GM23248 (cell line): ENCODE measurements around the gene MINDY3. TPM values are rescaled to one million over a fixed set of nuclear protein-coding genes. Genes with fewer than 3 reads are reported as not detected.

Experiments used
- DNase-seq: peaks from one replicate; pipeline ENCODE4 v3.0.0-alpha.2; 2015
- H2AFZ ChIP-seq: fragments of 200-600 bp; sonication (generic); 2 replicates; pipeline ENCODE4 v1.6.1; 2016; ENCODE audit warnings: antibody characterized with exemption
- H3F3A ChIP-seq: fragments of 200-600 bp; sonication (generic); 2 replicates; pipeline ENCODE4 v1.6.1; 2016; ENCODE audit warnings: mild to moderate bottlenecking, antibody characterized with exemption, mixed run types; ENCODE audit not compliant: insufficient read depth
- H3K27ac ChIP-seq: fragments of 200-600 bp; sonication (generic); 2 replicates; pipeline ENCODE4 v1.5.1; 2016; ENCODE audit warnings: mild to moderate bottlenecking
- H3K27me3 ChIP-seq: fragments of 200-600 bp; sonication (generic); replicated peaks from 2 replicates; pipeline ENCODE4 v1.6.1; 2016; ENCODE audit warnings: mild to moderate bottlenecking; ENCODE audit not compliant: insufficient read depth
- H3K36me3 ChIP-seq: fragments of 200-600 bp; sonication (generic); 2 replicates; pipeline ENCODE4 v1.6.1; 2016; ENCODE audit warnings: low read depth, mild to moderate bottlenecking
- H3K4me1 ChIP-seq: fragments of 200-600 bp; sonication (generic); 2 replicates; pipeline ENCODE4 v1.6.1; 2016; ENCODE audit warnings: mild to moderate bottlenecking; ENCODE audit not compliant: insufficient read depth
- H3K4me2 ChIP-seq: fragments of 200-600 bp; sonication (generic); one replicate; pipeline ENCODE4 v1.6.1; 2016; ENCODE audit warnings: mild to moderate bottlenecking; ENCODE audit not compliant: unreplicated experiment
- H3K4me3 ChIP-seq: fragments of 200-600 bp; sonication (generic); 2 replicates; pipeline ENCODE4 v1.5.1; 2016; ENCODE audit warnings: mild to moderate bottlenecking
- H3K79me2 ChIP-seq: fragments of 200-600 bp; sonication (generic); 2 replicates; pipeline ENCODE4 v1.6.1; 2016; ENCODE audit warnings: mild to moderate bottlenecking; ENCODE audit not compliant: insufficient read depth
- H3K9ac ChIP-seq: fragments of 200-600 bp; sonication (generic); 2 replicates; pipeline ENCODE4 v1.6.1; 2016; ENCODE audit warnings: mild to moderate bottlenecking
- H3K9me2 ChIP-seq: fragments of 200-600 bp; sonication (generic); 2 replicates; pipeline ENCODE4 v1.6.1; 2016; ENCODE audit warnings: mixed run types, mild to moderate bottlenecking, moderate library complexity; ENCODE audit not compliant: insufficient read depth
- H3K9me3 ChIP-seq: fragments of 200-600 bp; sonication (generic); one replicate; pipeline ENCODE4 v1.6.1; 2017; ENCODE audit warnings: low read depth
- H4K20me1 ChIP-seq: fragments of 200-600 bp; sonication (generic); 2 replicates; pipeline ENCODE4 v1.6.0; 2016; ENCODE audit not compliant: insufficient read depth
- EZH2 ChIP-seq: fragments of 200-600 bp; sonication (generic); IDR thresholded peaks from 2 replicates; pipeline ENCODE4 v1.6.1; 2018; ENCODE audit warnings: antibody characterized with exemption, mild to moderate bottlenecking; ENCODE audit not compliant: insufficient read depth, poor library complexity, severe bottlenecking
- EZH2phosphoT487 ChIP-seq: fragments of 200-600 bp; sonication (generic); IDR thresholded peaks from 2 replicates; pipeline ENCODE4 v1.6.1; 2018; ENCODE audit warnings: antibody characterized with exemption, moderate library complexity, mild to moderate bottlenecking, low read depth; ENCODE audit not compliant: insufficient read depth
- WGBS, 2 experiments: methylation state at CpG; one replicate each; pipeline ENCODE4 v1.1.6; 2015 to 2017; ENCODE audit warnings: low lambda C conversion rate in 2 of 2, low coverage in 1 of 2; ENCODE audit errors: missing lambda C conversion rate in 2 of 2; 5-methylcytosine and 5-hydroxymethylcytosine counted together
- in situ Hi-C: fragments of 300-500 bp; cut with MboI; formaldehyde crosslinking; loops from 2 replicates; pipeline ENCODE4 v1.15.0; 2020
- polyA plus RNA-seq: library from polyadenylated mRNA; unstranded; fragments of >200 nt; fragmentation: Nextera tagmentation; extraction: Ambion mirVana; gene quantifications from 2 replicates; pipeline ENCODE4 v1.2.1, GENCODE V29; 2016
- total RNA-seq: library from RNA; depleted of rRNA; stranded (reverse); fragments of >200 nt; shearing (Covaris generic); gene quantifications from 2 replicates; pipeline ENCODE4 v1.2.3, GENCODE V29; 2014

The MINDY3 gene
- total and polyA plus RNA-seq, 2 experiments from 2014 or later: 37.2 to 43.1 TPM

DNA sequence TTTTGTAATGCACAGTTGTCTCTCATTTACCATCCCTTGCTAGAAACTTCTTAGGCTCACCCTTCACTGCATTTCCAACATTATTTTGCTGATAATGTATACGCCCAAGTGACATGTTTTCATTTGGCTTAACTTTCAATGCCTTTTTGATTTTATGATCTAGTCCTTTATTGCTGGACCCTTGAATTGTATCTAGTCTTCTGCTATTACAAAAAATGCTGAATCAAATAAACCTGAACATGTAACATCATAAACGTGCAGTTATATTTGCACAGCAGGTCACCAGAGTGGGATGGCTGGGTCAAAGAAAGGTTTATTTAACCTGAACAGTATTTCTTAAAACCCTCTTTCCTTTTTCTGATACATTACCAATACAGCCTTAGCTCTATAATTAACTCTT, 63.0 kb downstream of the MINDY3 start:
- Histone ChIP-seq H3K9ac (no peak overlapping the region), H3K9me3 (no peaks in the 10 kb centered on the region), H3K9me2 (no peaks in the 10 kb centered on the region), H3K4me2 (no peak overlapping the region), H3K36me3 (peaks cover 27% of the 10 kb centered on the region), H4K20me1 (no peaks in the 10 kb centered on the region), H2AFZ (no peak overlapping the region), H3K27ac (no peak overlapping the region), H3K79me2 (peaks cover 6% of the 10 kb centered on the region; the same call in 1 of the 2 replicates), H3K4me3 (no peak overlapping the region), H3K27me3 (no peaks in the 10 kb centered on the region), H3K4me1 (peaks cover 4% of the 10 kb centered on the region), H3F3A (peaks cover 12% of the 10 kb centered on the region)
- no peak for TF ChIP-seq EZH2phosphoT487
- TF ChIP-seq EZH2: no peak
- DNase-seq: no peak
- in situ Hi-C loops: no loop called here
- 85 to 89% methylated on average over 2 of the region's 2 CpGs for WGBS, 2 experiments

DNA sequence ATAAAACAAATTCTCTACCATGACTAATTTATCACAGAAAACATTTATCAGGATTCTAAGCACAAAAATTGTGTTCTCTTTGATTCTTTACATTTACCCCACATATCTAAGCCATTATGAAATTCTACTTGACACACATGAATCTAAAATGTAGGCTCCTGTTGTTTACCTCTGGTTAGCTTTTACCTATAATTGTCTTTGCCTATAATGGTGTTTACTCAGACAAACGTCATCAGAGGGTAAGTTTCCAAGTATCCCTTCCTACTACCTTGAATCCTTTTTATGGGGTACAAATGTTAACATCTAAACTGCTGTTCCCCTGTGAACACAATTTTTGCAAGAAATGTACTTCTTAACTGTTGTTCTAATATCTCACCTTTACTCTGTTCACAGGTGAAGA, 63.5 kb downstream of the MINDY3 start:
- Histone ChIP-seq H3K4me3 (no peak overlapping the region), H4K20me1 (no peaks in the 10 kb centered on the region), H2AFZ (no peak overlapping the region), H3K9me2 (no peaks in the 10 kb centered on the region), H3K27me3 (no peaks in the 10 kb centered on the region), H3K4me1 (peaks cover 10% of the 10 kb centered on the region), H3K36me3 (peaks cover 27% of the 10 kb centered on the region), H3F3A (peaks cover 18% of the 10 kb centered on the region), H3K9ac (no peak overlapping the region), H3K4me2 (no peak overlapping the region), H3K9me3 (no peaks in the 10 kb centered on the region), H3K79me2 (peaks cover 6% of the 10 kb centered on the region; the same call in 1 of the 2 replicates), H3K27ac (no peak overlapping the region)
- in situ Hi-C loops: no loop called here
- TF ChIP-seq EZH2phosphoT487 (no peak), EZH2 (no peak)
- WGBS, 2 experiments: 90 to 97% methylated on average over 1 of the region's 1 CpG
- DNase-seq: no peak

DNA sequence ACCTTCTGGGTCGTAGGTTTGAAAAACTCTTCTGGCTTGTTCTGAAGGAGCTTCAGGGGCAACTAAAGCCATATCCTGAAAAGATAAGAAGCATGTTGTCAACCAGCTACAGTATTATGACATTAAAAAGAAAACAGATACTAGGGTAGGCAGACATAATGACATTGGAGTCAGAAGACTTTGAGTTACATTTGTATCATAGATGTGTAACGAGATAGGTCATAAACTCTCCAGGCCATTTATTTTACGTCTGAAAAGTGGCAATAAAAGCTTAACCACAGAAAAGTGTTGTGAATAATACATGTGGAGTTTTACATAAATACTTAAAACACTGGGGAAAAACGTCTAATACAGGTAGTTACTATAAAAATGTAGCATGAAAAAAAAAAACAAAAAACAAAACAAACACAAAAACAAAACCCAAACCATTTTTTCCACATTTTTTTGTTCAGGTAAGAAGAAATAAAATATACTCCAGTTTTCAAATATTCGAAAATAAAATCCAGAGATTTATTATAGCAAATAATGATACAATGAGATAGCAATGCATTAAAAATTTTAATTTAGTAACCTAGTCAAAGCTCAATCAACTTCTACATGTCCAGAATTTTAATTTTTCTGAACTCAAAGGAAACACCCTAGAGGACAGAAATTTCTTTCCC, 64.1 kb downstream of the MINDY3 start:
- H3K79me2 ChIP-seq: peaks cover 6% of the 10 kb centered on the region; the same call in 1 of the 2 replicates
- no peak overlapping the region for H2AFZ ChIP-seq
- no peak overlapping the region for H3K4me3 ChIP-seq
- no peaks in the 10 kb centered on the region for H3K9me3 ChIP-seq
- no peaks in the 10 kb centered on the region for H4K20me1 ChIP-seq
- TF ChIP-seq EZH2phosphoT487 (no peak), EZH2 (no peak)
- H3K9ac ChIP-seq: no peak overlapping the region
- in situ Hi-C loops: no loop called here
- H3K27me3 ChIP-seq: no peaks in the 10 kb centered on the region
- no peak overlapping the region for H3K27ac ChIP-seq
- peaks cover 23% of the 10 kb centered on the region for H3F3A ChIP-seq
- peaks cover 15% of the 10 kb centered on the region for H3K4me1 ChIP-seq
- H3K9me2 ChIP-seq: no peaks in the 10 kb centered on the region
- no peak overlapping the region for H3K4me2 ChIP-seq
- 77 to 82% methylated on average over 5 of the region's 5 CpGs for WGBS, 2 experiments
- peaks cover 27% of the 10 kb centered on the region for H3K36me3 ChIP-seq
- no peak for DNase-seq

DNA sequence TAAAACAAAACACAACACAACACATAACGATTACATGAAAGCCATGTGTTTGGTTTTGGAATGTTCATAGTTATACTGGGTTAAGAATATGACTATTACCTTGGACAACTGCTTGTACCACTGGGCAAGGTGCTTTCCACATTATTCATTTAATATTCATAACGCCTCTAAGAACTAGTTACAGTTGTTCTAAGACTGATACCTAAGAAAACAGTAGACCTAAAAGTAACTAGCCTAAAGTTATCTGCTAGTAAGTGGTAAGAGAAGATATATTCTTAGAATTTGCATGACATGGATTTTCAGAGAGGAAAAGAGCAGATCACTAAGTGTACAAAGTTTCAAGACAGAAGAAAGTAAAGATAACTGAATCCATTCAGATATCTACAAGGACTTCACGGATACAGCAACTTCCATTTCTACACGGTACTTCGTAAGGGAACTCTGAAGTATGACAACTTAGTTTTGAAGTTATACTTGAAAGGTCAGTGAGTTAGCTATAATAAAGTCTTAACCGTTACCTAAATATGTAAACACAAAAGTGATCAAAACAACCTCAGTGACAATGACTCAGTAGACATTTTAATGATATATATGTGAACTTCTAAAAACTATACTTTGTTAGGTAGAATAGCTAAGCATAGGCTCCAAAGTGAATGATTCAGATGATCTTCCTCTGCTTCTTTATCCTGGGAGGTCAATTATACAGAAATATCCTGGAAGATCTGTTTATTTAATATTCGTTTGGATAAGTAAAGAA, 65.1 kb downstream of the MINDY3 start:
- Histone ChIP-seq H3K9ac (no peak overlapping the region), H3K36me3 (peaks cover 20% of the 10 kb centered on the region), H3K9me3 (no peaks in the 10 kb centered on the region), H3F3A (peaks cover 33% of the 10 kb centered on the region), H3K27ac (no peak overlapping the region), H3K4me2 (no peak overlapping the region), H4K20me1 (no peaks in the 10 kb centered on the region), H2AFZ (no peak overlapping the region), H3K79me2 (peaks cover 6% of the 10 kb centered on the region; the same call in 1 of the 2 replicates), H3K27me3 (no peaks in the 10 kb centered on the region), H3K4me3 (no peak overlapping the region), H3K9me2 (no peaks in the 10 kb centered on the region), H3K4me1 (peaks cover 26% of the 10 kb centered on the region)
- in situ Hi-C loops: no loop called here
- TF ChIP-seq EZH2phosphoT487: no peak
- TF ChIP-seq EZH2: no peak
- 90 to 91% methylated on average over 7 of the region's 7 CpGs for WGBS, 2 experiments
- DNase-seq: no peak
